ENCODE results near the gene FRMD1.

FRMD1 gene

DNA sequence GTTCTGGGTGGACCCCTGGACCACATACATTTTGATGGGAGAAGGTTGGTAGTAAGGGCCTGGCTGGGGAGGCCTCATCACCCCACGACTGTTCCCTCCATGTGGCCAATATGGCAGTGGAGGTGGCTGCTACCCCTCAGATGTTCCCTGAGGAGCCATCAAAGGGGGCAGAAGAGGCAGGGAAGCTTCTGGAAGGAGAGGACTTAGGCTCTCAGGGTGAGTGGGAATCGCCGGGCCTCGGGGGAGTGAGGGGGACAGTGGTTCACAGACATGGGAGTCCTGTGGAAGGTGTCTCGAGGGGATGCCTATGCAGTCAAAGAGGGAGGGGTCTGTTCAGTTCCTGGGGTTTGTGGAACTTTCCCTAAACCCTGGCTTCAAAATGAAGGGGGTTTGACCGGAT lies 32.9 kb upstream of the FRMD1 start:
- no peak for DNase-seq (ENCODE audit: low spot score)

DNA sequence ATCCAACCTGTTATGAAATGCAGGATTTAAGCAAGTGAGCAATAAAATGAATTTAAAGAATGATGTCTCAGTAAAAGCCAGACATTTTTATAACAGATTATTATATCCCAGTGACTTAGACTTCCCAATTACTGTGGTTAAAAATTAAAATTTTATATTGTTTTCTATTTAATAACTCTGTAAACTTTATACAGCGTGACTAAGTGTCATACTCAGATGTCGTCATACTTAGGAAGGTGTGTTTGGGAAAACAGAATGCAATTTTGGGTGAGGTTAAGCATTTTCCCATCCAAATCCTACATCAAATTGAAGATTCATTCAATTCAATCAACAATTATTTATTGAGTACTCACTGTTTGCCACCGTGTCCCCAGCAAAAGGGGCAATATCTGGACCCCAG lies 31.4 kb upstream of the FRMD1 start:
- no peak for DNase-seq (ENCODE audit: low spot score)

DNA sequence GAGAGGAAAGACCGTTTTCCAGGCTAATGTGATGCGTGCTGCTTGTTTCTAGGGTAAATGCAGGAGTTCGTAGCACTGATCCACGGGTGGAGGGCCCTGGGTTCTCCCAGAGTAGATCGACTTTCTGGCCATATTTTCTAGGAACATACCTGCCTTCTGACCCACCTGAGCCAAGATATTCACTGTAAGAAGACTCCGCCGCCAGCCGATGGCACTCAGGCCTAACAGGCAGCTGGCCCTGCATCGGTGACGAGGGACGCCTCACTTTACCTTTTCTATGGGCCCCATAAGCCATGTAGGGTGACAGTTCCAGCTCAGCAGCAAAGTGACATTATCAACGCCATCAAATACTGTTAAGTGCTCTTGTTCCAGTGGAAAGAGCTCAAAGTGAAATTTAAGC lies 30.2 kb upstream of the FRMD1 start:
- no peak for DNase-seq (ENCODE audit: low spot score)

- no peak for DNase-seq (ENCODE audit: low spot score)
Observed at GRCh38 chr6:168107191-168107983, 28.4 kb upstream of the FRMD1 start.

- DNase-seq (ENCODE audit: low spot score): no peak
Observed at GRCh38 chr6:168106633-168107005, 27.6 kb upstream of the FRMD1 start.

DNA sequence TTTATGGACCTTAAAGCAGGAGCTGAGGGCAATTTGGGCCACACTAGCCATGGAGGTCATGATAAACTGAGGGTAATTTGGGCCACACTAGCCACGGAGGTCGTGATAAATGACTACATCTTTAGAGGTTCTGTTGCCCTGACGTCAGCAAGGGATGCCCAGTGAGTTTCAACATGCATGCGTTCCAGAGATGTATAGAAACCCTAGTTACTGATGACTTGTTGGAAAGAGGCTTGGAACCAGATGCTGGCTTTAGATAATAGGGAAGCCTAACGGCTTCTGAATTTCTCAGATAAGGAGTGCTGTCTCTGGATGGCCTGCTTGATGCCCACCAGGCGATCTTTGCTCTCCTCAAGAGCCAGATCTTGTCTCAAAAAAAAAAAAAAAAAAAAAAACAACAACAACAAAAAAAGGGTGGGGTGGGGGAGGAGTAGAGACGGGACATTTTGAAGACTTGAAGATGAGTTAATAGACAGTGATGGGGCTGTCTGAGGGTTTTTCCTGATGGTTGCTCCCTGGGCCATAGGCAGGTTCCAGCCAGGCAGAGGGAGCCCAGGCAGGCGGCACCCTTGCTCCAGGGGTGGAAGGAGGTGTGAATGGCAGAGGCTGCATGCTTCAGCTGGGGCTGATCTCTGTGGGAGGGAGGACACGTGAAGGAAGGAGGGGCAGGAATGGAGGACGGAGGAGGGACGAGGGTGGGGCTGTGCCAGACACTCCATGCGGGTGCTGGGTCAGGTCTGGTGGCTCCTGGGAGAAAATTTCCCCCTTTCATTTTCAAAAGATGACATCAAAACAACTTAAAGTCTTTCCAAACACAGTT lies 27.0 kb upstream of the FRMD1 start:
- DNase-seq (ENCODE audit: low spot score): no peak

- DNase-seq (ENCODE audit: low spot score): no peak
Observed at GRCh38 chr6:168104636-168105035, 25.6 kb upstream of the FRMD1 start.

GRCh38 chr6:168103050-168103830 lies 24.2 kb upstream of the FRMD1 start:
- DNase-seq (ENCODE audit: low spot score): no peak

- no peak for DNase-seq (ENCODE audit: low spot score)
Observed at GRCh38 chr6:168102315-168102985, 23.4 kb upstream of the FRMD1 start.

DNA sequence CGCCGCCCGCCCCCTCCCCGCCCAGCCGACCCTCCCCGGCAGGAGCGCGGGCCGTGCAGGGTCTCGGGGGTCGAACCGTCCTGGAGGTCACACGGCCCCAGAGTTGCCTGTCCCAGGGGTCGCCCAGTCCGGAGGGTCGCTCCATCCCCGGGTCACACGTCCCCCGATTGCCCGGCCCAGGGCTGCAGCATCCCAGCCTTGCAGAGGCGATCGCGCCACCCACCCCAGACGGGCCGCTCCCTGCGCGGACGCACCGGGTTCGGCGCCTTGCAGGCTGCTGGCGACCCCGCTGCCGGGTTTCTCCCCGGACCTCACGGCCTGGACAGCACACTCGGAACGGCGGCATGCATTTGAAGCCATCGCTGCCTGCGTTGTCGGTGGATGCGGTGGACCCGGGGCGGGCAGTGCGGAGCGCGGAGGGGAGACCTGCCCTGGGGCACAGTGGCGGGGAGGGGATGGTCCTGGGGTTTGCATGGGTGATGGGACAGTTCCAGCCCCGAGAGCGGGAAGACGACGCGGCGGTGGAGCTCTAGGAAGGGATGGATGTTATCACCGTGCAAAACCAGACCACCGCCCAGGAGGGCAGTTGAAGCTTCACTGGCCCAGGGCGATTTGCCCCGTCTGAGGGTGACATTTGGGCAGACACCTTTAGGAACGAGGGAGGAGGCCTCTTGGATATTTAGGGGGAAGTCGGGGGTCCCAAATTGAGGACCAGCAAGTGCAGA lies 22.7 kb upstream of the FRMD1 start:
- no peak for DNase-seq (ENCODE audit: low spot score)

GRCh38 chr6:168100803-168101589 lies 22.0 kb upstream of the FRMD1 start:
- no peak for DNase-seq (ENCODE audit: low spot score)

DNA sequence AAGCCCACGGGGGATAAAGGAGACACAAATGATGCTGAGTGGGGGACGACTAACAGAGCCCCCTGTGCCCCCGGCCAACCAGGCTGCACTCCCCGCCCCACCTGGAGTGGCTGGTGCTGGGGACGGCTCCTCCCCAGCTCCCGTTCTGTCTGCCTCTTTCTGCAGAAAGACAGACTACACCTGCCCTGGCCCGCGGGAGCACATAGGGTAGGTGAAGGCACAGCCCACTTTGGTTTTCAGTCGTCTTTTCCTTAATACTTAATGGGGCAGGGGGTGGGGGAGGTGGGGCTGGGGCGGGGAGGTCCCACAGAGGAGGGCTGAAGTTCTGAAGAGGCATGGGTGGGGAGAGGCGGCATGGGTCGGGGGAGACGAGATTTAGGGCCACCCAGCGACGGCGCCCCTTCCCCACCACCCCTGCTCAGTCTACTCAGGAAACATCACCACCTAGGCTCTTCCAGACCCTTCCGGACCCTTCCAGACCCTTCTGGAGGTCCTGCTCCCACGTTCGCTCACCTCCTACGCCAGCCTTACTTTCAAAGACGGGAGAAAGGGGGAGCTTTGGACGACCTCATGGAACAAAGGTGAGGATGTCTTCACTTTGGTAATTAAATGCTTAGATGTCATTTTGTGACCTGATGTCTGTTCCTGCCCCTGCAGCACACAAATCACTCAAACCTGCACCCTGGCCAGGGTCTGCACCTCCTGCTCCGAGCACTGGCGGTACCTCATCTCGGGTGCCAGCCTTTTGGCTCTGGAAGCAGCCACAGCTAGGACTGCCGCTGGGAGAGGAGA lies 21.2 kb upstream of the FRMD1 start:
- DNase-seq (ENCODE audit: low spot score): no peak

DNA sequence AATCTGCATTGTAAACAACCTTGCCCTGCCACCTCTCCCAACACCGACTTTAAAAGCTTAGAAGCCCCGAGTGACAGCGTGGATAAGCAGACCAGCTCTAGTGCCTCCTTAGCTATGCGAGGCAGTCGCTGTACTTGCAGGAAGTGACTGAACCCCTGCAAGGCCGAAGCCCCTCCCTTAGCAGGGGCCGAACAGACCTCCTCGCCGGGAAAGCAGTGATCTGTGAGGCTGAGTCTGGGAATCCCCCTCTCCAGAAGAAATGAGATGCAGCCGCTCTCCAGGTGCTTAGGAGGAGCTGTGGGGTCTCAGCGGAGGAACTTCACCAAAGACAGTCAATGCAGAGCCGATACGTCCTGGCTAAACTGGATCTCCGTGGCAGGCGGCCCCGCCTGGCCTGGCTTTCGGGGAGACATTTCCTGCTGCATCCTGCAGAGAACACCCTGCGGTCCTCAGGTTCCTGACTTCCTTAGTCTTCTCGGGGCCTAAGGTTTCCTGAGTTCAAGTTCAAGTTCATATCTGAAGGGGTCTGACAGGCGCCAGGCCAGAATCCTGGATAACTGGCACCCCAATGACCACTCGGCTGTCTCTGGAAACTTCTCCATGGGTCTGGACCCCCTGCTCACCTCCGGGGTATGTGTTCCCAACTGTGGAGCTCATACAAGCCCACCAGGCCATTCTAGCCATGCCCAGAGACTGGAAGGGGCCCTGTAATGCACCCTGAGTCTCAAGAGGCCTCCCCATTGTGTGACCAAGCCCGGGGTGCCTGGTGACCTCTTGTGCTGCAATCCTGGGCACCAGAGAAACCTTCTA lies 20.4 kb upstream of the FRMD1 start:
- no peak for DNase-seq (ENCODE audit: low spot score)

DNA sequence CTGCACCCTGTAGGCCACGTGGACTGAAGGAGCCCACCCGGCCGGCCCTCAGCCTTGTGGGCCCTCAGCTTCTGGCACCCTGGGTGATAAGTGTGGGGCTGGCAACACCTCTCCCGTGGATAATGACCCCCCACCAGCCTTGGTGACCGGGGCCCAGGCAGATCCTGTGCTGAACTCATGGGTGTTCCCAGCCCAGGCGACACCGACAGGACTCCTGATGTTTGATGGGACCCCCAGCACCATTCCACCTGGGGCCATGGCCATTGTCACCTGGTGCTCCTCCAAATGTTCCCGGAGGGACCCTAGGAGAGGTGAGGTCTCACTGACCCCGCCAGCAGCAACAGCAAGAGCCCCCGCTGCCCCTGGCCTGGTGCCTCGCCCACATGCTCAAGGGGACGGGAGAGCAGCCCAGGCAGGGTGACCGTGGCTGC lies 19.4 kb upstream of the FRMD1 start:
- DNase-seq (ENCODE audit: low spot score): no peak

DNA sequence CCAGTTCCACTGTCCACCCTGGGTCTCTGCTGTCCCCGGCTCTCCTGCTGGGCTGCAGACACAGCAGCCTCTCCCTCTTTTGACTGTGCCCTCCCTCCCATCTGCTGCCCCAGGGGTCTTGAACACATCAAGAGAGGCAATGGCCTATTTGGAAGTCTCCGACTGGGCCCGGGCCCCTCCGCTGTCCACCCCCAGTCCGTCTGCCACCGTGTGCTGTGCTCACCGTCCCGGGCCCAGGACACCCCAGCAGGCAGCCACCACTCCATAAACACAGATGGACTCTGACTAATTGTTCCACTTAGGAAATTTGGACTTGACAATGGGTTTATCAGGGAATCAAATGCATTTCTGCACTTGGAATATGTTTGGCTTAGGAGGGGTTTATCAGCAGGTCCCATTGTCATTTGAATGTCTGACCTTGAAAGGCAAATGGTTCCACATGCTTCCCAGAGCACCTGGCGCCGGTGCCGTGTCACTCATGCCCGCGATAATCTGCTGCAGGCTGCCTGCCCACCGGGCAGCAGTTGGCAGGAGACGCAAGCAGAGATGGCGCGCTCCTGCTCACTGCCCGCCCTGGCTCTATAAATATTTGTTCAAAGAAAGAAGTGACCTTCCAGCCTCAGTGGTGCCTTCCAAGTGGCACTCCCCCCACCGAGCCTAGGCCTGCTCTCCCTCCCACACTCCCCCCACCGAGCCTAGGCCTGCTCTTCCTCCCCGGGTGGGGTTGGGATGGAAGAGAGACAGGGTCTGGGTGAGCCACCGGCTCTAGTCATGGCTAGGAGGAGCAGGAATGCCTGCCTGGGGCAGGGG lies 18.8 kb upstream of the FRMD1 start:
- no peak for DNase-seq (ENCODE audit: low spot score)

- DNase-seq (ENCODE audit: low spot score): no peak
Observed at GRCh38 chr6:168097221-168097620, 18.2 kb upstream of the FRMD1 start.

- no peak for DNase-seq (ENCODE audit: low spot score)
Observed at GRCh38 chr6:168096271-168096764, 17.3 kb upstream of the FRMD1 start.
